Measurements from ENCODE around the gene CMIP. TPM values are rescaled to one million over a fixed set of nuclear protein-coding genes. Genes with fewer than 3 reads are reported as not detected.

Gene CMIP
- polyA plus RNA-seq, 1 donor from 2014 or later: 15.1 TPM

DNA sequence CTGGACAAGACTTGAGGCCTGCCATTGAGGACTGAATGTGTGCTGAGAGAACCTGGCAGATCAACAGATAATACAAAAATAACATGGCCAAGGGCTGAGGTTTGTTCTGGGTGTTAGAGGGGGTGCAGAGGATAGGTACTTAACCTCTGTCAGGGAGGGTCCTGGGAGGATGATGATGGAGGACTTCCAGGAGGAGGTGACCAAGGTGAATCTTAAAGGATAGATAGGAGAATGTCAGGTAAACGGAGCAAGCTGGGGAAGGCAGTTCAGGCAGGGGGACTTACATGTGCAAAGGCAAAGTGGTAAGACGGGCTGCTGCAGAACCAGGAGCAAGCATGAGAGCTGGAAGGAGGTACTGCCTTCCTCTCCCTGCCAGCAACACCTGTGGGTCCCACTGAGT, 214.6 kb downstream of the CMIP start:
- Histone ChIP-seq H4K20me1 (ENCODE audit: insufficient read depth) (no peaks in the 10 kb centered on the region), H2AFZ (ENCODE audit: low read depth, low read length) (no peak overlapping the region), H3K4me3 (ENCODE audit: low read length) (peak overlapping the region; percentile 36), H3K79me2 (replicated peaks; ENCODE audit: insufficient read depth, low read length) (no peaks in the 10 kb centered on the region), H3K27ac (ENCODE audit: low read length) (peak overlapping the region; percentile 88), H3K36me3 (ENCODE audit: insufficient read depth, low read length) (peaks cover 12% of the 10 kb centered on the region), H3K4me2 (ENCODE audit: low read length) (no peak overlapping the region), H3K9ac (ENCODE audit: low read length) (peak overlapping the region; percentile 52), H3K27me3 (ENCODE audit: insufficient read depth, low read depth, low read length) (no peaks in the 10 kb centered on the region), H3K9me2 (ENCODE audit: insufficient read depth, low read length) (no peaks in the 10 kb centered on the region), H3F3A (ENCODE audit: insufficient read depth, low read length, poor library complexity, severe bottlenecking) (no peaks in the 10 kb centered on the region), H3K9me3 (ENCODE audit: low read length) (no peaks in the 10 kb centered on the region)
- TF ChIP-seq EZH2 (IDR thresholded peaks at IDR 0.05; ENCODE audit: borderline replicate concordance, insufficient read depth, low read length, poor library complexity, severe bottlenecking) (no peak), EP300 (conservative IDR thresholded peaks at IDR 0.05; ENCODE audit: poor library complexity, severe bottlenecking) (no peak), TAF1 (IDR thresholded peaks at IDR 0.05; ENCODE audit: low read depth) (no peak), SMC3 (conservative IDR thresholded peaks at IDR 0.05; ENCODE audit: poor library complexity) (no peak), REST (IDR thresholded peaks at IDR 0.05; ENCODE audit: borderline replicate concordance) (no peak), CTCF (IDR thresholded peaks at IDR 0.05; ENCODE audit: poor library complexity, severe bottlenecking) (no peak), RAD21 (conservative IDR thresholded peaks at IDR 0.05) (no peak), MXI1 (conservative IDR thresholded peaks at IDR 0.05; ENCODE audit: poor library complexity, severe bottlenecking) (no peak), POLR2AphosphoS5 (IDR thresholded peaks at IDR 0.05) (no peak)

DNA sequence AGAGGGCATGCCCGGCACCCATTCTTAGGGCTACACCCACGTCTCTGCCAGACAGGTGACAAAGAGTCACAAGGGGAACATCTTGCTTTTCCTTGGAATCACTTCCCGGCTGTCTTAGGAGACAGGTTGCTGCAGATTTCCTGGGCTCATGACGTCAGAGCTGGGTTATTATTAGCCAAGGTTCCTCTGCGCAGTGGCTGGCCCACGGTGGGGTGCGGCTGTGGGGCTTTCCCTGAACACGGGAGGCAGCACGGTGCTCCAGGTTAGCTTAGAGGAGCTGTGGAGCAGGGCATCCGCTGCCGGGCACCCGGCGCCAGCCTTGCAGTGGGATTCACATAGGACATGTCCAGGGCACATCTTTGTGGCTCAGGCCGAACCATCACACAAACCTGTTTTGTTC, 216.5 kb downstream of the CMIP start:
- no peak overlapping the region for H3K9ac ChIP-seq (ENCODE audit: low read length)
- no peaks in the 10 kb centered on the region for H4K20me1 ChIP-seq (ENCODE audit: insufficient read depth)
- no peaks in the 10 kb centered on the region for H3K27me3 ChIP-seq (ENCODE audit: insufficient read depth, low read depth, low read length)
- H3K4me2 ChIP-seq (ENCODE audit: low read length): no peak overlapping the region
- TF ChIP-seq TAF1 (IDR thresholded peaks at IDR 0.05; ENCODE audit: low read depth): no peak
- no peak for TF ChIP-seq MXI1 (conservative IDR thresholded peaks at IDR 0.05; ENCODE audit: poor library complexity, severe bottlenecking)
- no peak for TF ChIP-seq POLR2AphosphoS5 (IDR thresholded peaks at IDR 0.05)
- no peak for TF ChIP-seq EP300 (conservative IDR thresholded peaks at IDR 0.05; ENCODE audit: poor library complexity, severe bottlenecking)
- no peak for TF ChIP-seq REST (IDR thresholded peaks at IDR 0.05; ENCODE audit: borderline replicate concordance)
- no peak for TF ChIP-seq SMC3 (conservative IDR thresholded peaks at IDR 0.05; ENCODE audit: poor library complexity)
- TF ChIP-seq RAD21 (conservative IDR thresholded peaks at IDR 0.05): no peak
- no peak for TF ChIP-seq CTCF (IDR thresholded peaks at IDR 0.05; ENCODE audit: poor library complexity, severe bottlenecking)
- H3K9me2 ChIP-seq (ENCODE audit: insufficient read depth, low read length): no peaks in the 10 kb centered on the region
- H3F3A ChIP-seq (ENCODE audit: insufficient read depth, low read length, poor library complexity, severe bottlenecking): no peaks in the 10 kb centered on the region
- H3K27ac ChIP-seq (ENCODE audit: low read length): no peak overlapping the region
- H3K9me3 ChIP-seq (ENCODE audit: low read length): no peaks in the 10 kb centered on the region
- H3K4me3 ChIP-seq (ENCODE audit: low read length): no peak overlapping the region
- no peaks in the 10 kb centered on the region for H3K79me2 ChIP-seq (replicated peaks; ENCODE audit: insufficient read depth, low read length)
- H3K36me3 ChIP-seq (ENCODE audit: insufficient read depth, low read length): peaks cover 6% of the 10 kb centered on the region
- H2AFZ ChIP-seq (ENCODE audit: low read depth, low read length): no peak overlapping the region
